Eye (tissue), 1 donor: ENCODE results near the gene SLX4IP.
"Not testable (repeated sequence)": the region's sequence is repeated elsewhere in the genome, so short reads cannot be mapped to it uniquely, and the experiment has no call there.

Experiments
- DNase-seq: peaks from one replicate; pipeline ENCODE4 v3.0.0-alpha.2; 2015

The SLX4IP gene

GRCh38 chr20:10434832-10435812 lies at the start of gene SLX4IP:
TSS of gene SLX4IP (plus strand) at chr20:10435305. CDS start at chr20:10458205, 22,900 bp downstream.
- peak; percentile 98 for DNase-seq

- no peak for DNase-seq
Measured at GRCh38 chr20:10385850-10386544, 49.1 kb upstream of the SLX4IP start.

- DNase-seq = no peak
Measured at GRCh38 chr20:10387686-10388085, 47.4 kb upstream of the SLX4IP start.

- DNase-seq = no peak
Measured at GRCh38 chr20:10388597-10388996, 46.5 kb upstream of the SLX4IP start.

GRCh38 chr20:10390709-10391108 lies 44.4 kb upstream of the SLX4IP start:
- DNase-seq = no peak

- not testable (repeated sequence) for DNase-seq
Measured at GRCh38 chr20:10394752-10395151, 40.4 kb upstream of the SLX4IP start.

- DNase-seq = no peak
Measured at GRCh38 chr20:10398834-10399369, 36.2 kb upstream of the SLX4IP start.

GRCh38 chr20:10402938-10403608 lies 32.0 kb upstream of the SLX4IP start:
- no peak for DNase-seq

GRCh38 chr20:10404023-10404628 lies 31.0 kb upstream of the SLX4IP start:
- no peak for DNase-seq

GRCh38 chr20:10404959-10405530 lies 30.1 kb upstream of the SLX4IP start:
- DNase-seq = no peak

- no peak for DNase-seq
Measured at GRCh38 chr20:10408108-10408813, 26.8 kb upstream of the SLX4IP start.

- no peak for DNase-seq
Measured at GRCh38 chr20:10411673-10412072, 23.4 kb upstream of the SLX4IP start.

GRCh38 chr20:10412591-10413408 lies 22.3 kb upstream of the SLX4IP start:
- DNase-seq = no peak

GRCh38 chr20:10415013-10415650 lies 20.0 kb upstream of the SLX4IP start:
- DNase-seq = no peak

- not testable (repeated sequence) for DNase-seq
Measured at GRCh38 chr20:10417218-10417617, 17.9 kb upstream of the SLX4IP start.

- DNase-seq = no peak
Measured at GRCh38 chr20:10419550-10420133, 15.5 kb upstream of the SLX4IP start.

GRCh38 chr20:10423735-10424134 lies 11.4 kb upstream of the SLX4IP start:
- DNase-seq = no peak

- peak; percentile 84 for DNase-seq
Measured at GRCh38 chr20:10427060-10427692, 7.9 kb upstream of the SLX4IP start.

GRCh38 chr20:10428008-10428407 lies 7.1 kb upstream of the SLX4IP start:
- no peak for DNase-seq
